ENCODE data around the gene PDZRN3.

Gene PDZRN3

GRCh38 chr3:73380735-73381532 is 243.8 kb downstream of the PDZRN3 start:
- no peak for DNase-seq

GRCh38 chr3:73379465-73379864 is 245.3 kb downstream of the PDZRN3 start:
- no peak for DNase-seq

- DNase-seq, result no peak
Measured at GRCh38 chr3:73378207-73378606, 246.5 kb downstream of the PDZRN3 start.

GRCh38 chr3:73365756-73366397 is 258.9 kb downstream of the PDZRN3 start:
- no peak for DNase-seq

GRCh38 chr3:73364517-73364916 is 260.2 kb downstream of the PDZRN3 start:
- DNase-seq, result no peak

- DNase-seq, result no peak
Measured at GRCh38 chr3:73363093-73363492, 261.6 kb downstream of the PDZRN3 start.

GRCh38 chr3:73361591-73361990 is 263.1 kb downstream of the PDZRN3 start:
- no peak for DNase-seq

- DNase-seq, result no peak
Measured at GRCh38 chr3:73353649-73354217, 271.0 kb downstream of the PDZRN3 start.

GRCh38 chr3:73352841-73353645 is 271.7 kb downstream of the PDZRN3 start:
- DNase-seq, result no peak

- no peak for DNase-seq
Measured at GRCh38 chr3:73351423-73352071, 273.2 kb downstream of the PDZRN3 start.

GRCh38 chr3:73350996-73351395 is 273.7 kb downstream of the PDZRN3 start:
- no peak for DNase-seq

GRCh38 chr3:73349657-73350056 is 275.1 kb downstream of the PDZRN3 start:
- DNase-seq, result no peak

- DNase-seq, result no peak
Measured at GRCh38 chr3:73342077-73342476, 282.7 kb downstream of the PDZRN3 start.

GRCh38 chr3:73341272-73341935 is 283.3 kb downstream of the PDZRN3 start:
- DNase-seq, result no peak

- no peak for DNase-seq
Measured at GRCh38 chr3:73332558-73332957, 292.2 kb downstream of the PDZRN3 start.
